GM12892 (cell line): ENCODE results near the gene JAKMIP1.

Experiments
- POLR2AphosphoS5 ChIP-seq: IDR thresholded peaks from 2 replicates; pipeline ENCODE4 v1.6.1; 2011; ENCODE audit warnings: low read depth, low read length, control low read depth
- TAF1 ChIP-seq: IDR thresholded peaks from 2 replicates; pipeline ENCODE4 v1.6.1; 2011; ENCODE audit warnings: low read depth, mild to moderate bottlenecking, control low read depth, low read length, borderline replicate concordance

DNA sequence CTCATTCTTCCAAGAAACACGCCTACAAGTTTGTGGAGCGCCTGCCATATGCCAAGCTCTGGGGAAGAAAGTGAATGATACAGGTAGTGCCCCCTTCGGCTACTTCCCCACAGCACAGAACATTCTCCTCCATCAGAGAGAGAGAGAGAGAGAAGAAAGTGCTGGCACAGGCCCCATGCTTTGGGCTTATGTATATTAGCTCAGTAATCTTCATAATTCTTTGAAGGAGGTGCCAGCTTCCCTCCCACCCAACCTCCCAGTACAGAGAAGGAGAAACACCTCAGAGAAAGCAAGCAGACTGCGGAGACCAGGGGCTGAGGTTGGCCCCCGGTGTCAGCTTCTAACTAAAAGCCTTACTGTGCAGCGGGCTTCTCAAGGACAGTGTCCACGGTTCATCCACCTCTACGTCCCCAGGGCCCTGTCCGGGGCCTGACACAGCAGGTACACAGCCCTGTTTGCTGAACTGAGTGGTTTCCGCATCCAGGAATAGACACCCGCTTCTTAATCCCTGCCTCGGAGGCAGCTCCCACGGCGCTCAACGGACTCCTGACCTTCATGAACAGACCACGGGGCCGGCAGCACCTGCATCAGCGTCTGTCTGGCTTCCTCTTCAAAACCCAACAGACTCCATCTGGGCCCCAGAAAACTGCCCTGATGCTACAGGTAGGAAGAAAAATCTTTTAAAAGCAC is 50.2 kb downstream of the JAKMIP1 start:
- TF ChIP-seq POLR2AphosphoS5 (no peak), TAF1 (no peak)
